NOMO-1 treated with DMSO at 0.1 percent for 48 hours (cell line): ENCODE data around the gene OPTN.

Experiments
- DNase-seq: peaks from one replicate; lab custom pipeline; 2025; ENCODE audit not compliant: unreplicated experiment; lab: John Stamatoyannopoulos, UW

The OPTN gene

DNA sequence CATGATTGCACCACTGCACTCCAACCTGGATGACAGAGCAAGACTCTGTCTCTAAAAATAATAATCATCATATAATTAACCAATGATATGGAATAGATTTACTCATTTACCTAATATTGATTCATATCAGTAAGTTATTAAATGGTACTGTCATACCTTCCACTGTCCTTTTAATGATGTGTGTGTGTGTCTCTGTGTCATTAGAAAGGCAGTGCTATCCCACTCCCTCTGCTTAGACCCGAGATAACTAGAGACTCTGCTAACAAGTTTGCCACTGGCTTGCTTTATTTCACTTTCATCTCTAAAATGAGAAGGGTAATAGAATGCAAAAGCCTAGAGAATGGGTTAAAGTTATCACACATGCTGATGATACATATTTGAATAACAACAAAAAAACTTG is 82.5 kb downstream of the OPTN start:
- no peak for DNase-seq

DNA sequence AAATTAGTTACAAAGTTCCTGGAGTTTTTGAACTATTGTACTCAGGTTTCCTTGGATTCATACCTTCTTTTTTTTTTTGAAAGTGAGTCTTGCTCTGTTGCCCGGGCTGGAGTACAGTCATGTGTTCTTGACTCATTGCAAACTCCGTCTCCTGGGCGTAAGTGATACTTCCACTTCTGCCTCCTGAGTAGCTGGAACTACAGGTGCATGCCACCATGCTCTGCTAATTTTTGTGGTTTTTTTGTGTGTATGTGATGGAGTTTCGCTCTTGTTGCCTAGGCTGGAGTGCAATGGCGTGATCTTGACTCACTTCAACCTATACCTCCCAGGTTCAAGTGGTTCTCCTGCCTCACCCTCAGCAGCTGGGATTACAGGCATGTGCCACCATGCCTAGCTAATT is 83.7 kb downstream of the OPTN start:
- DNase-seq, result no peak

DNA sequence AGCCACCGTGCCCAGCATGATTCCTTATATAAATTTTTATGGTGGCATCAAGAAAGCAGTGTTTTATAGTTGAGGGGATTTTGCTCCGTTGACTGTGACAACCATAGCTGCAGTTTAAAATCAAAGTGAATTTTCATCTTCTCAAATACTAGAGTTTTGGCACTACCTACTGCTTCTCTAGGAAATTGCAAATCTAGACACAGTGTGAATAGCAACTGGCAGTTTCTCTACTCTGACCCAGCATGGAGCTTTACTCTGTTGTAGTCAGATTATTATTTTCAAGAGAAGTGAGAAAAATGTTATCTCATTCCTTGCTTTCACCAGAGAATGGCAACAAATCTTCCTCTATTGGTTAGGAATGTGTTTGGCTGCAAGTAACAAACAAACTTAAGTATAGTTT is 84.3 kb downstream of the OPTN start:
- DNase-seq, result no peak

DNA sequence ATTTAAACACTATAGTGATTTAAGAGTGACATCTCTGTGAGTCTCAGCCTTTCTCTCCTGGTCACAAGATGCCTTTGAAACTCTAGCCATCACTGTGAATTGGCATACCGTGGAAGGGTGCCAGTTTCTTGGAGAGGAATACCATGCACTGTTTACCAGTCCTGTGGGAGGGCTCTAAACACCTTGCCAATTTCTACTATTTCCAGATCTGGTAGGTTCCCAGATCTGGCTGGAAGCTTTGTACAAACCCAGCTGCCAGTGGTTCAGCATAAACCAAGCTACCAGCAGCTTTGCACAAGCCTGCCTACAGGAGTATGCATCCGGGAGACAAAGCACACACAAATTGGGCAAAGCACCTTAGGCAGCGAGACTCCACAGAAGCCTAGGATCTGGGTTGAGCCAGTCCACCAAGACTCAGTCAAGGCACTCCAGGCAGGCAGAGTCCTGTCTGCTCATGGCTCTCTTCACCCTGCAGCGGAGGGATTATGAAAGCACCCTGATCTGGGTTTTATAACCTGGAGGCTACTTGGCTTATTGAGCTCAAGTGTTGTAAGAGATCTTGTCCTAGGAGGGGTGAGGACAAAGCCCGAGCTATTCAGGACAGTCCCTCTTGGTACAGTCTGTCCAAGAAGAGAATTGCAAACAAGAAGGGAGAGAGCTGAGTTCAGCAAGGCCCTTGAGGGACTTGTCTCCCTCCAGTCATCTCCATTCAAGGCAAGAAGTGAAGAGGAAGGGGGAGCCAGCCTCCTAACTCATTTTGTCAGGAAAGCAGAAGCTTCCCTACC is 85.0 kb downstream of the OPTN start:
- no peak for DNase-seq

DNA sequence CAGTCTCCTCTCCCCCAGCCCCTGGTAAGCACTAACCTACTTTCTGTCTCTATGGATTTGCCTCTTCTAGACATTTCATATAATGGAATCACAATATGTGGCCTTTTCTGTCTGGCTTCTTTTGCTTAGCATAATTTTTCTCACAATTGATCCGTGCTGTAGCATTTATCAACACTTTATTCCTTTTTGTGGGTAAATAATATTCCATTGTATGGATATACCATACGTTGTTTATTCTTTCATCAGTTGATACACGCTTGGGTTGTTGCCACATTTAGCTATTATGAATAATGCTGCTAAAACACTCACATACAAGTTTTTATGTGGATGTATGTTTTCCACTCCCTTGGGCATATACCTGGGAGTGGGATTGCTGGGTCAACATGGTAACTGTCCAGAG is 87.2 kb downstream of the OPTN start:
- DNase-seq, result no peak
